Activated naive CD8-positive, alpha-beta T cell (primary cell): ENCODE measurements around the gene AP3B2.

Source experiments
- H3K27ac Mint-ChIP-seq: one replicate; pipeline ENCODE4 v1.8.0; 2021; ENCODE audit warnings: mixed read lengths
- H3K27me3 Mint-ChIP-seq: one replicate; pipeline ENCODE4 v1.8.0; 2021; ENCODE audit warnings: mixed read lengths
- H3K36me3 Mint-ChIP-seq: one replicate; pipeline ENCODE4 v1.8.0; 2021; ENCODE audit warnings: mixed read lengths
- H3K4me1 Mint-ChIP-seq: one replicate; pipeline ENCODE4 v1.8.0; 2021; ENCODE audit warnings: low read depth, mixed read lengths
- H3K4me3 Mint-ChIP-seq: one replicate; pipeline ENCODE4 v1.8.0; 2021; ENCODE audit warnings: mild to moderate bottlenecking, mixed read lengths
- H3K9me3 Mint-ChIP-seq: one replicate; pipeline ENCODE4 v1.8.0; 2021; ENCODE audit warnings: low read depth, mixed read lengths

Gene AP3B2

GRCh38 chr15:82677720-82678323, 31.9 kb downstream of the AP3B2 start:
- Mint-ChIP-seq H3K27me3 (no peaks in the 10 kb centered on the region), H3K4me3 (no peak overlapping the region), H3K9me3 (no peaks in the 10 kb centered on the region), H3K27ac (no peak overlapping the region), H3K4me1 (peaks cover 13% of the 10 kb centered on the region), H3K36me3 (no peaks in the 10 kb centered on the region)

DNA sequence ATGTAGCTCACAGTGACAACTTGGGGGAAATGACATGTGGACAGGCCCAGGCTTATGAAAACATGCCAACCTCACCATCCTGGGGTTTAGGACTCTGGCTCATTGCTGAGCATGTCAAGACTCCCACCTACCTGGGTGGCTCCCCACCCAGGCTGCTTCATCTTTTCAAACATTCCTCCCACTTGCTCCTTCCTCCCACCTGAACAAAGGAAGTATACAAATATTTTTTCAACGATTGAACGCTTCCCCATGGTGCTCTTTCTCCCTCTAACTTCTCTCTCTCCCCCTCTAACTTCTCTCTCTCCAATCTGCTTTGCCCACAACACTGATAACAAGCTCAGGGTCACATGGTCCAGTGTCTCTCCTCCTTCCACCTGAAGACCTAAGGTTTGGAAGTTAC, 34.8 kb downstream of the AP3B2 start:
- peaks cover 2% of the 10 kb centered on the region for H3K4me1 Mint-ChIP-seq
- no peak overlapping the region for H3K4me3 Mint-ChIP-seq
- H3K36me3 Mint-ChIP-seq, result no peaks in the 10 kb centered on the region
- H3K27me3 Mint-ChIP-seq, result no peaks in the 10 kb centered on the region
- no peaks in the 10 kb centered on the region for H3K9me3 Mint-ChIP-seq
- H3K27ac Mint-ChIP-seq, result no peak overlapping the region

GRCh38 chr15:82670699-82671098, 39.0 kb downstream of the AP3B2 start:
- Mint-ChIP-seq H3K4me3 (no peak overlapping the region), H3K4me1 (no peaks in the 10 kb centered on the region), H3K9me3 (no peaks in the 10 kb centered on the region), H3K27me3 (peaks cover 2% of the 10 kb centered on the region), H3K27ac (no peak overlapping the region), H3K36me3 (no peaks in the 10 kb centered on the region)

- peaks cover 9% of the 10 kb centered on the region for H3K27me3 Mint-ChIP-seq
- no peak overlapping the region for H3K27ac Mint-ChIP-seq
Measured at GRCh38 chr15:82666606-82667005, 43.1 kb downstream of the AP3B2 start.

DNA sequence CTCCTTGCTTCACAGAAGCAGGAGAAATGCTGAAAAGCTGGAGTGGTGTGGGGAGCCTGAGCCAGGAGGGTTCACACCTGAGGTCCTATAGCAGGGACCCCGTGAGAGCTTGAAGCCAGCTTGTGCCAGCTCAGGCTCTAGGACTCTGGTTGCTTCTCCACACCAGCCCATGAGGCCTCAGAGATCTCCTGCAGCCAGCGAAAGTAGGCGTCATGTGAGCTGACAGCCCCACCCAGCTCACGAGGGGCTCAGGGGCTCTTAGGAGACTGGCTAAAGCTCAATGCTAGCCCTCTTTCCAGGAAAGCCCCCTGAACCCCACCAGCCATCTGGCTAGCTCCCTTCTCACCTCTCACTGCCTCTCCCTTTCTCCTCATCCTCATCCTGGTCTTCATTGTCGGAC, 45.7 kb downstream of the AP3B2 start:
- Mint-ChIP-seq H3K9me3 (no peaks in the 10 kb centered on the region), H3K27ac (no peak overlapping the region), H3K4me1 (no peaks in the 10 kb centered on the region), H3K27me3 (peaks cover 9% of the 10 kb centered on the region), H3K36me3 (no peaks in the 10 kb centered on the region), H3K4me3 (no peak overlapping the region)

More at GRCh38 chr15:82666606-82667005, 43.1 kb downstream of the AP3B2 start:
- no peaks in the 10 kb centered on the region for H3K4me1 Mint-ChIP-seq
- no peaks in the 10 kb centered on the region for H3K9me3 Mint-ChIP-seq
- H3K36me3 Mint-ChIP-seq, result no peaks in the 10 kb centered on the region
- no peak overlapping the region for H3K4me3 Mint-ChIP-seq

- Mint-ChIP-seq H3K36me3 (no peaks in the 10 kb centered on the region), H3K27me3 (peaks cover 9% of the 10 kb centered on the region), H3K4me3 (no peak overlapping the region), H3K27ac (no peak overlapping the region), H3K9me3 (no peaks in the 10 kb centered on the region), H3K4me1 (no peaks in the 10 kb centered on the region)
Measured at GRCh38 chr15:82663186-82663600, 46.5 kb downstream of the AP3B2 start.

DNA sequence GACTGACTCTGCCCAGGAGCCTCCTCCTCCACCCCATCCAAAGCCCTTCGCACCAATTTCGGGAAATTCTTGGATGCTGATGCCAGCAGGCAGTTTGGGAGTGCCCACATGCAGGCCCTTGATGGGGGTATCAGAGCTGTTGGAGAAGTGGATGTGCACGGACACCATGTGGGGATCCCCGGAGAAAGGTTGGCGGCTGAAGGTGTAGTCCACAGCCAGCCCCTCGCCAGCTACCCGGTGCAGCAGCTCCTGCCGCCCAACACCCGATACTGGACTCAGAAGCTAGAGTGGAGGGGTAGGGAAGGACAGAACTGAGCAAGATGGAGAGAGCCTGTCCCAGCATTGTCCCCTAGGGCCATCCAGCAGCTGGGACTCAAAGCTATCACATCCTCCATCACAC, 47.0 kb downstream of the AP3B2 start:
- no peaks in the 10 kb centered on the region for H3K4me1 Mint-ChIP-seq
- no peaks in the 10 kb centered on the region for H3K36me3 Mint-ChIP-seq
- no peak overlapping the region for H3K4me3 Mint-ChIP-seq
- no peak overlapping the region for H3K27ac Mint-ChIP-seq
- peaks cover 9% of the 10 kb centered on the region for H3K27me3 Mint-ChIP-seq
- no peaks in the 10 kb centered on the region for H3K9me3 Mint-ChIP-seq

DNA sequence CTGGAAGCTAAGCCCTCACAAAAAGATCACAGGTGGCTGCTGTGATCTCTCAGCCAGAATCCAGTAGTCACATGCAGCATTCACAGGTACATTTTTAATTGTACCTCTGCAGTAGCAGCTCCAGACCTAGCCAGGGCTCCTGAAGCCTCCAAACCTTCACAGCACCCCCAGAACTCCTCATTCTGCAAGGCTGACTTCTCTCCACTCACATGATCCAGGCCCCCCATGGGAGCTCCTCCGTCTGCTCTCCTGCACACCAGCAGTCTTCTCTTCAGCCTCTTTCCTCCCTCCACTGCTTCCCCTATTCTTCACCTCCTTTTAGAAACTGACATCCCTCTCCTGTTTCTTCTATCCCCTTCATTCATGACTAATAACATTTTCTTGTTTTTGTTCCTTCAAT, 49.3 kb downstream of the AP3B2 start:
- Mint-ChIP-seq H3K27me3 (peaks cover 5% of the 10 kb centered on the region), H3K36me3 (no peaks in the 10 kb centered on the region), H3K9me3 (no peaks in the 10 kb centered on the region), H3K4me3 (no peak overlapping the region), H3K27ac (no peak overlapping the region), H3K4me1 (no peaks in the 10 kb centered on the region)

GRCh38 chr15:82656641-82657266, 52.9 kb downstream of the AP3B2 start:
- Mint-ChIP-seq H3K27me3 (no peaks in the 10 kb centered on the region), H3K4me3 (no peak overlapping the region), H3K36me3 (no peaks in the 10 kb centered on the region), H3K27ac (no peak overlapping the region), H3K9me3 (no peaks in the 10 kb centered on the region), H3K4me1 (no peaks in the 10 kb centered on the region)

GRCh38 chr15:82655606-82656005, 54.1 kb downstream of the AP3B2 start:
- Mint-ChIP-seq H3K36me3 (no peaks in the 10 kb centered on the region), H3K4me3 (no peak overlapping the region), H3K27me3 (no peaks in the 10 kb centered on the region), H3K9me3 (no peaks in the 10 kb centered on the region), H3K27ac (no peak overlapping the region), H3K4me1 (no peaks in the 10 kb centered on the region)

- no peak overlapping the region for H3K4me3 Mint-ChIP-seq
- H3K36me3 Mint-ChIP-seq, result no peaks in the 10 kb centered on the region
- no peaks in the 10 kb centered on the region for H3K4me1 Mint-ChIP-seq
- no peaks in the 10 kb centered on the region for H3K27me3 Mint-ChIP-seq
- H3K27ac Mint-ChIP-seq, result no peak overlapping the region
- no peaks in the 10 kb centered on the region for H3K9me3 Mint-ChIP-seq
Measured at GRCh38 chr15:82653483-82654168, 56.0 kb downstream of the AP3B2 start.

DNA sequence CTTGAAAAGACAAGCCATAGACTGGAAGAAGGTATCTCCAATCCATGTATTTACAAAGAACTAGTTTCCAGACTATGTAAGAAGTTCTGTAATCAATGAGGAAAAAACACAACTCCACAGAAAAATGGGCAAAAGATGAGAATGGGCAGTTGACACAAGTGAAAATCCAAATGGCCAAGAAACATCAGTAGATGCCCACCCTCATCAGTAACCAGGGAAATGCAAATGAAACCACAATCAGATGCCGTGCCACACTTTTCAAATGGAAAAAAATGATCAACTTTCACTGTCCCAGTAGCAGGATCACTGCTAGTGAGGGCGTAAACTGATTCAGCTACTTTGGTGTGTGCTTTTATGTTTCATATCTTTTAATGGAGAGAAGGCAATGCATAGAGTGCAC, 58.0 kb downstream of the AP3B2 start:
- Mint-ChIP-seq H3K27ac (no peak overlapping the region), H3K9me3 (no peaks in the 10 kb centered on the region), H3K27me3 (no peaks in the 10 kb centered on the region)

DNA sequence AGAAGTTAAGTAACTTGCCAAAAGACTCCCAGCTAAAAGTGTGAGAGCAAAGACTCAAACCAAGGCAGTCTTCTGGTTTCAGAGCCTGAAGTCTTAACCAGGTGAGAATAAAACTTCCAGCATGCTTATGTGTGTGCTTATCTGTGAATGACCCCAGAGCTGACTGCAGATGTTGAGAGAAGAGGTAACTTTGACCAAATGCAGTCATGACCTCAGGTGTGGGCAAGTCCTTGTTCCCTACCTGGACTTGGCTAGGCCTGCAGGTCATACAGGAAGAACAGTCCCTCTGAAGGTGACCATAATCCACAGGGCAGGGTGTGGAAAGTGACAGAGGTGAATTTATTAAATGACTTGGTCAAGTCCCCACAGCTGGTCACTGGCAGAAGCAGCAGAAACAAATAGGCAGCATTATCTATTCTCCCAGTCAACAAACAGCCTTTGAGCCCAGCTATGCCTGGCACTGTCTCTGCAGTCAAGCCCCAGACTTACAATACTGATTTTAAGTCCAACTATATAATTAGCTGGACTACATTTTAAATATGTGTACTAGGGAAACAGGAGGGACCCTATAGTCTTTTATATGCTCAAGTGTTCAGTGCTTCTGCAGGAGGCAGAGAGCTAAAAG, 59.5 kb downstream of the AP3B2 start:
- H3K36me3 Mint-ChIP-seq, result no peaks in the 10 kb centered on the region
- no peak overlapping the region for H3K4me3 Mint-ChIP-seq
- no peak overlapping the region for H3K27ac Mint-ChIP-seq
- no peaks in the 10 kb centered on the region for H3K9me3 Mint-ChIP-seq
- H3K4me1 Mint-ChIP-seq, result peaks cover 5% of the 10 kb centered on the region
- H3K27me3 Mint-ChIP-seq, result peaks cover 2% of the 10 kb centered on the region

More for the DNA sequence above, 58.0 kb downstream of the AP3B2 start:
- no peaks in the 10 kb centered on the region for H3K36me3 Mint-ChIP-seq
- peaks cover 3% of the 10 kb centered on the region for H3K4me1 Mint-ChIP-seq
- H3K4me3 Mint-ChIP-seq, result no peak overlapping the region

DNA sequence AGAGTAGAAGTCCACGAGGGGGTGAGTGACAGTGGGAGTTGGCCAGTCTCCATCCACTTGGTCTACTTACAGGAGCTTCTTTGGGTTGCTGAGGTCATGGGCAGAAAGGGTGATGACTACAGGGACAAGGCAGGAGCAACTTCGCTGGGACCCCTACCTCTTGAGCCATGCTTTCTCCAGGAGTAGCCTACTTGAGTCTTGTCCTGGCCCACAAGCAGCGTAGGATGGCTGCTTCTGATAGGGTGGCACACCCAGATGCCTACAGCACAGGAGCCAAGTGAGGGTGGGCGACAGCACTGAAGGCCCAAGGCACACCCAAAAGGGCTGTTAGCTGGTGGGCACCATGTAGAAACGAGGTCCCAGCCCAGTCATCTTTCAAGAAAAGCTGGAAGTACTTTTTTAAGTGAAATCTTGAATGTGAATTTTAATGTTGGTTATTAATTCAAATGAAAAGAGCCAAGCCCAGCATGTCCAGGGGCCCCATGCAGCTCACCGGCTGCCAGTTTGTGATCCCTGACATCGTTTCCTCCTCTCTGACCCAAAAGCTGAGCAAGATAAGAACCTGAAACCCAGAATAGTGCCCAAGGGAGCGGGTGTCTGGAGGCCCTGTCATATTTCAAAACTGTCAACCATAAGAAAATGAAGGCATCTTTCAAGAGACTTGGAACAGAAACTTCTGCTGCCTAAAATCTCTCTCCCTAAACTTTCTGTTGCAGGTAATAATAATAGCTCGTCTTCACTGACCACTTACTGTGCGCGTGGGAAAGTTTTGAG, 60.3 kb downstream of the AP3B2 start:
- Mint-ChIP-seq H3K27me3 (peaks cover 2% of the 10 kb centered on the region), H3K4me1 (peaks cover 5% of the 10 kb centered on the region), H3K9me3 (no peaks in the 10 kb centered on the region), H3K4me3 (peak overlapping the region; percentile 63), H3K27ac (no peak overlapping the region), H3K36me3 (no peaks in the 10 kb centered on the region)
